NOMO-1 (cell line): ENCODE results near the gene RNF44.

Source experiments
- DNase-seq, 2 experiments: peaks; one replicate each; lab custom pipeline; 2025; ENCODE audit not compliant: unreplicated experiment in 2 of 2; lab: John Stamatoyannopoulos, UW

Gene RNF44

DNA sequence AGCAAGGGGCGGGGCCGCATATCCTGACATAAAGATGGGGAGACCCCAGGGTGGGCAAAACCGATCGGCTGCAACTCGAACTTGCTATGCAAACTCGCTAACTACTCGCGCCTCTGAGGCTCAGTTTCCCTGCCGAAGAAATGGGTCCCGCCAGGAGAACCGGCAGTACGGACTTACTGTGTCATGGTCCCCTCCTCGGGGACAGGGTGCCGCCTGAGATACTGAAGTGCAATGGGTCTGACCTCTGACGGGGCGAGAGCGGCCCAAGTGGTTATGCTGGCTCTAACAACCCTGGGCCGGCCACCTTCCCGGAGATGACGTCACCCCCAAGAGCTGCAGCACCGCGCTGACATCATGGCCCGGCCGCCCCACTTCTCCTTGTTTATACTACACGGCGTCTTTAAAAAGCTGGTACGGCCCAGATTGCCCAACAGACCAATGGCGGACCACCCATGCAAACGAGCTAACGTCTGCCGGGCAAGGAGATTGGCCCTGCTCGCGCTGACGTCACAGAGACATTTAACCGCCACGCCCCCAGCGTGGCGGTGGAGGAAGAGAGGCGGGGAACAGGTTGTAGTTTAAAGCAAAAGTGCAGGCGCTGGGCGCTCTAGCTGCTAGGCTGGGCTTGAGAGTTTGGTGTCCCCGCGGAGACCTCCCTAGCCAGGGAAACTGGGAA lies 490 bp upstream of the RNF44 start:
- DNase-seq, result peak; percentile 99

- DNase-seq, result peak; percentile 70 to 77
These were observed 885 bp downstream of the RNF44 start for GRCh38 chr5:176536132-176536901.

- no peak for DNase-seq
These were observed 1.5 kb downstream of the RNF44 start for GRCh38 chr5:176535664-176536131.

GRCh38 chr5:176535101-176535663 lies 2.0 kb downstream of the RNF44 start:
- DNase-seq, result peak; percentile 57 to 73

DNA sequence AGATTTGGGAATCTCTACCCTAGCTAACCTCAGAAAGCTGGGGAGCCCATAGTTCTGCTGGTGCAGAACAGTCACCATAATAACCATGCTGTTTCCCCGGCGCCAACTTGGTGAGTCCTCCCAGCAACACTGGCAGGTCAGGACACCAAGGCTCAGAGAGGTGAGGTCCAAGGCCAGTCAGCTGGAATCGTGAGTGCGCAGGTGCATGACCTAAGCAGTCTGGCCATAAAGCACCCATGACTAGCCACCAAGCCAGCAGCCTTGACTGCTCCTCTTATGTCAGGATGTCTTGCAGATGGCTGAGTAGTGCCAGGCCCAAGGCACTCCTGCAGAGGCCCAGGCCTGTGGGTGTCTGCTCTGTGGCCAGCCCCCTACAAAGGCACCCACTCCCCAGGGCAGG lies 2.6 kb downstream of the RNF44 start:
- DNase-seq, result no peak

DNA sequence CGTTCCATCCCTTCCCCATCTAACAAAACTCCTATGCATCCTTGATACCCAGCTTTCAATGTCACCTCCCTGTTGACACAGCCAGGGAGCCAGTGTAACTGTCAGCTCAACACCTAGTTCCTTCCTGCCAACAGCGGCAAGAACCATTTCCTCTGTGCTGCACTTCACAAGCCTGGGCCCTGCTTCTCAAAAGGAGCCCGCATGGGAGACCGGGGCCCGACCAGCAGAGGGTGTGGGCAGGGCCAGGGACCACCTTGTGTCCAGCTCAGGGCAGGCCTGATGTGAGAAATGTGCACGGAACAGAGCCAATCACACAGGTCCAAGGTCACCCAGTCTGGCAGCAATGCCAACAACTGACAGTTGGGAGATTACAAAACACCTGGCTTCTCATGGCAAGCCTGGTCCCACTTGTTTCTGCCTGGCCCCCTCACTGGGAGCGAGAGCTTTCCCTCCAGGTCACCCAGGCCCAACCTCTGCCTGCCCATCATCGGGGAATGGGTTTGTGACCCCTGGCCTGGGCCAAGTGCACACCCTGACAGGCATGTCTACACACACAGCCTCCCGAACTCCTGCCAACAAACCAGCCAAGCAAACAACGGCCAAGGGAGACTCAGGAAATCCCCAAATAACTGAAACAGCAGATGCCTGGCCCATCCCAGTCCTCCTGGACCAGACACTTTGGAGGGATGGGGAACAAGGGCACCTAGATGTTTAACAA lies 3.1 kb downstream of the RNF44 start:
- DNase-seq, result peak; percentile 48 to 73

DNA sequence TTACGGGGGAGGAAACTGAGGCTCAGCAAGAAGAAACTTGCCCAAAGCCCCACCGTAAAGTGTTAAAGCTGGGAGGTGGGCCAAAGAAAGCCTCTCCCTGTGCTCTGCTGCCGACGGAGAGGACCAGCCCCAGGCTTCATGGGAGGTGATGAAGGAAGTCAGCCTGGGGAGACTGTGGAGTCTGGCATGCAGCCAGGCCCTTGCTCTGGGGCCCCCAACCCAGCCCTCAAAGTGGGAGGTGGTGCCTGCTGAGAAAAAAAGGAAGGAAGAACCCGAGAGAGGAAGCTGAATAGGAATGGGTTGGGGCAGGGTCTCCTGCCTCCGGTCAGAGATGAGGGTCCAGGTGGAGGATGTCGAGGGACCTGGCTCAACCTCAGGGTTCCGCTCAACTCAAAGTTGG lies 3.8 kb downstream of the RNF44 start:
- peak; percentile 63 to 69 for DNase-seq

- no peak for DNase-seq
These were observed 4.4 kb downstream of the RNF44 start for GRCh38 chr5:176532795-176533194.

- DNase-seq, result no peak
These were observed 5.2 kb downstream of the RNF44 start for GRCh38 chr5:176531902-176532493.

GRCh38 chr5:176530983-176531901 lies 6.0 kb downstream of the RNF44 start:
- no peak for DNase-seq

GRCh38 chr5:176530393-176530982 lies 6.7 kb downstream of the RNF44 start:
- no peak for DNase-seq

DNA sequence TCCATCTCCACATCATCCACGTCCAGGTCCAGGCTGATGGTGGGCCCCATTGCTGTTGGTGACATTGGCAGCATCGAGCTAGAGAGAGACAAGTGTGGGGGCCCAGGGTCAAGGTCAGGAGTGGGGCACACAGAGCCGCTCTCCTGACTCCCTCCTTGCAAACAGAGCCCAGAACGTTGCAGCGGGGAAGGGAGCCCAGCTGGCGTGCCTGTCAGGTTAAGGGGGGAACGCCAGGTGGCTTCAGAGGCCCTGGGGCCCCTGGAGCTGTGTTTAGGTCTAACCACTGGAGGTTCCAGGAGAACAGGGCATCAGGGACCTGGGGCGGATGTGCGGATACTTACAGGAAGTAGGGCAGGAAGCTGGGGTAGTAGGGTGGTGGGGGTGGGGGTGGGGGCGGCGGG lies 7.5 kb downstream of the RNF44 start:
- DNase-seq, result no peak

DNA sequence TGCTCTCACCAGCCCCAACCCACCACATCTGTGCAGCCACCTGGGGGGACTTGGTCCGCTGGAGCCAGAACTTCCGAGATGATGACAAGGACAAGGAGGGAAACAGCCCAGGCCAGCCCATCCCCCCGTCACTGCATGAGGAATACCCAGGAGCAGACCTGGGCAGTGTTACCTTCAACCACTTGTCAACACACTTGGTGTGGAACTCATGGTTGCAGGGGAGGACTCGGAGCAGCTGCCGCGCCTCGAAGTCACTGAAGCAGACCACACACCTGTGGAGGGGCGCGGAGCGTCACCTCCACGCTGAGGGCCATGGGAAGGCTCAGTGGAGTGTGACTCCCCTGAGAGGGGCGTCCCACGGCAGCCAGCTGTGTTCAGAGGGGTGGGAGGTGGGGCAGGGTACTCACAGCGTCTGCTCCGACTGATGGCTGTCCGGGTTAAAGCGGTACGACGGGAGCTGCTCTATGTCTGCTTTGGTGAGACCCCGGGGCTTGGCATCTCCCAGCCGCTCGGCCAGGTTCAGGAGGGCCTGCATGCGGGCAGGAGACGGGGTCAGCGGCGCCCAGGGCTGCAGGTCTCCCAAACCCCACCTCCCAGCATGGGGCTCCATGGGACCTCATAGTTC lies 8.0 kb downstream of the RNF44 start:
- no peak for DNase-seq

- no peak for DNase-seq
These were observed 8.5 kb downstream of the RNF44 start for GRCh38 chr5:176528761-176529115.

- DNase-seq, result no peak
These were observed 8.9 kb downstream of the RNF44 start for GRCh38 chr5:176528301-176528700.

- DNase-seq, result no peak
These were observed 9.7 kb downstream of the RNF44 start for GRCh38 chr5:176527246-176528222.

- no peak for DNase-seq
These were observed 10.7 kb downstream of the RNF44 start for GRCh38 chr5:176526462-176526861.

GRCh38 chr5:176525677-176526076 lies 11.5 kb downstream of the RNF44 start:
- DNase-seq, result no peak
